Skin epidermis (tissue), 12 donors: Measurements from ENCODE around the gene EMID1.

Source experiments
- H3K27ac ChIP-seq, 21 experiments: fragments of 200-600 bp; sonication (generic) in 11 of 21; one replicate each; pipeline ENCODE4 v1.5.0; 2020; ENCODE audit warnings: mild to moderate bottlenecking in 3 of 21, inconsistent platforms in 2 of 21, moderate library complexity in 2 of 21
- H3K4me3 ChIP-seq, 7 experiments: fragments of 200-600 bp; sonication (generic) in 2 of 7; one replicate each; pipeline ENCODE4 v1.5.0; 2020; ENCODE audit warnings: inconsistent platforms in 2 of 7, mild to moderate bottlenecking in 2 of 7, moderate library complexity in 1 of 7

EMID1 gene

DNA sequence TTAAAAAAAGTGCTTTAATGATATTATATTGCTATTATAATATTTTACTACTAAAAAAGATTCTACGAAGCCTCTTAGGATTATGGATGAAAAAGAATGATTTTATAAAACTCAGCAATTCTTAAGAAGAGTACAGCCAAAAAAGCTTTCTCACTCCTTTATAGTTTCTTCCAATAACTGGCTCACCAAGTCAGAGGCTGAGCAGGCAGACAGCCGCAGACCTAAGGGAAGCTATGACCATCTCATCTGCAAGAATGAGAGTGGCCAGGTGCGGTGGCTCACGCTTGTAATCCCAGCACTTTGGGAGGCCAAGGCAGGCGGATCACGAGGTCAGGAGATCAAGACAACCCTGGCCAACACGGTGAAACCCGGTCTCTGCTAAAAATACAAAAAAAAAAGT, 12.7 kb upstream of the EMID1 start:
- Histone ChIP-seq H3K27ac (no peak overlapping the region), H3K4me3 (no peak overlapping the region)

DNA sequence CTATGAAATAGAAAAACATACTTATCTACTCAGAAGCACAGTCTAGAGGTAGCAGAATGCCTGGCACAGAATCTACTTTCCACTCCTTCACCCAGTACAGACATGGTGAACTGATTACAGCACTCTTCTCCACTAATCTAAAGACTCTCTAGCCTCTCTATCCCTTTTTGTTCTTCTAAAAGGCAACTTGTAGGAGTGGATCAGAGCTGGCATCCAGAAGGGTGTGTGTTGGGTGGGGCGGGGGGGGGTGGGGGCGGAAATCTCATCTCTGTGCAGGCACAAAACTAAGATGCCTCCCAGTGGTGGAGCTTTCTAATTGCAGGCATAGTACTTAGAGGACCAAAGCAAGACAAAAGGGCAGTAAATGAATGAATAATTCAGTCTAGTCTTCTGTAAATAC, 11.5 kb upstream of the EMID1 start:
- Histone ChIP-seq H3K4me3 (no peak overlapping the region), H3K27ac (no peak overlapping the region)

DNA sequence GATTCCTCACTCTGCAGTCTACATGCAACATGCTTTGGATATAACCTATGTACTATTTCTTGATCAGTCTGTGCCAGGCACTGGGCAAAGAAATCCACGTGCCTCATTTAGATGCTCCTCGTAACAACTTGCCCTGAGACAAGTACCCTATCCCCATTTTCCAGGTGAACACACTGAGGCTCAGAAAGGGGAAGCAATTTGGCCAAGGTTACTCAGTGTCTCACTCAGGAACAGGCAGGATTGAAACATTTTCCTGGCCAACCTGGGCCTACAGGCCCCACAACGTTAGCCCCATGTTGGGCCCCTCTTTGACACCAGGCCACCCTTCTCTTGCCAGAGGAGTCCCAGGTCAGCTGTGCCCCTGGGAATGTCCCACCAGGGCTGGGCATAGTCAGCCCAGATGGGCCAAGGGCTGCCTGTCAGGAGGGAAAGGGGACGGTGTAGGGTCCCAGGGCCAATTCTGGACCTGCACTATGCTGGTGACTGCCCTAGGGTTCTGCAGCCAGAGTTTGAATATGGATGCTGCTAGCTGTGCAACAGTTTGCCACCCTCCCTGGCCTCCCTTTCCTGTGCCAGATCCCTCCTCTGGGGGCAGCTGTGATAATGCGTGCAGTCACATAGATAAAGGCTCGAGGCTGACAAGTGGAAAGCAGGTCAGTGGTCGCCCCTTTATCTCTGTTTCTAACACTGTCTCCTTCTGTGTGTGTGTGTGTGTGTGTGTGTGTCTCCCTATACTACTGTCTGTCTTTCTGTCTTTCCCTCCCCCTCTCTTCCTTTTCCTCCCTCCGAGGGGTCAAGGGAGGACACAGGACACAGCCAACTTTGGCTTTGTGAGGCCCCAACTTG, 10.4 kb upstream of the EMID1 start:
- no peak overlapping the region for H3K27ac ChIP-seq
- no peak overlapping the region for H3K4me3 ChIP-seq

DNA sequence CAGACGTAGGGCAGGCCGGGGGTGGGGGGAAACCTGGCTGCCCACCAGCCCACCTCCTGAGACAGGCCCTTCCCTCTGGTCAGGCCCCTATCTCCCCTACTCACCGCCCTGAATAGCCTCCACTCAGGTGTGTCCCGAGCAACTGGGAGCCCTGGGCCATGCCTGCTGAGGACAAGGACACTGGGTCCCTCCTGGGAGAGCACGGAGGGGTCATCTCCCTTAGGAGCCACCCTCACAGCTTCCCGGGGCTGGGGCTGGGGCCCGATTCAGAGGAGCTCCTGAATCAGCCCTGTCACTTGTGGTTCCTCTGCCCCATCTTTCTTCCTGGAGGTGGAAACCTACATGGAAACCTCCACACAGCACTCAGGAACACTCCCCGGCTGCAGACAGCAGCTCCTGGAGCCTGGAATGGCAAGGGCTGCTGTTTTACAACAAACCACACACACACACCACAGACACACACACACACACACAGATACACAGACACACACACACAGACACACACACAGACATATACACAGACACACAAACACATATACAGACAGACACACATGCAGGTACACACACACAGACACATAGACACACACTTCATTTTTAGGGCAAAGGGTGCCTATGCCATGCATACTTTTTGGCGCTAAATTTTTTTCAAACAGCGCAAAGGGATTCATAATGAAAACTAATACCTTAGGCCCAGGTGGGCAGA, 9.6 kb upstream of the EMID1 start:
- Histone ChIP-seq H3K4me3 (no peak overlapping the region), H3K27ac (no peak overlapping the region)

DNA sequence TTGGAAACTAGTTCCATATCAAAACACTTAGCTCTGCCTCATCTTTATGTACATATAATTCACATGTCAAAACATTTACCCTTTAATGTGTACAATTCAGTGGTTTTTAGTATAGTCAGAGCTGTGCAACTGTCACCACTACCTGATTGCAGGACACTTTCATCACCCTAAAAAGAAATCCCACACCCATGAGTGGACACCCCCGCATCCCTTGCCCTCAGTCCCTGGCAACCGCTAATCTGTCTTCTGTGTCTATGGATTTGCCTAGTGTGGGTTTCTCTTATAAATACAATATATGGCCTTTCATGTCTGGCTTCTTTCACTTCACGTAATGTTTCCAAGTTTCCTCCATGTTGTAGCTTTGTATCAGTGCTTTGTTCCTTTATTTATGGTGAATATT, 8.6 kb upstream of the EMID1 start:
- no peak overlapping the region for H3K27ac ChIP-seq

DNA sequence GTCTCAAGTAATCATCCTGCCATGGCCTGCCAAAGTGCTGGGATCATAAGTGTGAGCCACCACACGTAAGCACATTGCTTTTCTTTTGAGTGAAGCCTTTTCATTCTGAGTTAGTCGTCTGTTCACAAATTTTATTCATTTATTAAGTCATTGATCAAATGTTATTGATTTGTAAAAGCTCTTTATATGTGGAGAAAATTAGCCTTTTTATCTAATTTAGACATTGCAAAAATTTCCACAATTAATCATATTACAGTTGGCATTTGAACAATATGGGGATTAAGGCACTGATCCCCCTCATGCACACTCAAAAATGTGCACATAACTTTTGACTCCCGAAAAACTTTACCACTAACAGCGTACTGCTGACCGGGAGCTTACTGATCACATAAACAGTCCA, 7.5 kb upstream of the EMID1 start:
- no peak overlapping the region for H3K4me3 ChIP-seq
- no peak overlapping the region for H3K27ac ChIP-seq

More for the DNA sequence above, 8.6 kb upstream of the EMID1 start:
- H3K4me3 ChIP-seq, result no peak overlapping the region

DNA sequence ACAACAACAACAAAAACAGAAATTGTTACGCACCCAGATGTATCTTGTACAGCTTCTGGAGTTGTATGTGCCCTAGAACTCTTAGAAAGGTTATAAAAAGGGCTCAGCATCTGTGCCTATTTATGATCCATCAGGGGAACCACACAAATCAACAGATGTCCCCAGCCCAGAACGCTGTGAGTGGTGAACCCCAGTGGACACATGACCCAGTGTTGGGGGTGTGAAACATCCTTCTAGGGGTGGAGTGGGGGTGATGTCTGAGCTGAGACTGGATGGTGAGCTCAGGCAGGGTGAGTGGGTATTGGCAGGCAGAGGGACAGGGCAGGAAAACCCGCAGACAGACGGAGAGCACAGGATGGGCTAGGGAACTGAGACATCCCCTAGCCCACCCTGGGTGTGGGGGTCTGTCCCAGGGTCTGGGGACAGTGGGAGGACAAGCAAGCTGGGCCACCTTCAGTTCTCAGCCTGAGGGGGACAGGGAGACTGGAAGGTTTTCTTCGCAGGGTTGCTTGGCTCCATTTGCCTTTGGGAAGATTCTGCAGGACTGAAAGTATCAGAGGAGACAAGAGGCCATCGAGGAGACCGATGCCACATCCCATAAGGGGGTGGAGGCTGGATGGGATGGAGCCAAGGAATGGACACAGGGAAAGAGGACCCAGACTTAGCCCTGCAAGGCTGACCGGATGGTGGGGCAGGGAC, 5.8 kb upstream of the EMID1 start:
- H3K27ac ChIP-seq, result peak overlapping the region in 1 of 21 experiments; percentile 34
- no peak overlapping the region for H3K4me3 ChIP-seq

DNA sequence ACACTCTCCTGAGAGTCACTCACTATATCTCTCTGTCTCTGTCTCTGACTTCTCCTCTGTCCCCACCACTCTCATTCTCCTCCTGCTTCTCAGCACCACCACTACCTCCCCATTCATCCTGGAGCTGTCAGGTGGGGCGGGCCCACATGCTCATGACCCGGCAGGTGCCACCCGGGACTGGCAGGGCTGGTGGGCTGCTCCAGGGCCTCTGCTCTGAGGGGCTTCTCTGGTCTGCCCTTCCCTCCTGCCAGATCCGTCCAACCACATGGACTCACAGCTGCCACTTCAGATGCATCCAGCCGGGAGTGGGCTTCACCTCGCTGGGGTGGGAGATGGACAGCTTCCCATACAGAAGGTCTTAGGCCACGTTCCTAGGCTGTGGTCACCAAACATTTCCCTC, 4.8 kb upstream of the EMID1 start:
- H3K27ac ChIP-seq, result no peak overlapping the region
- no peak overlapping the region for H3K4me3 ChIP-seq

DNA sequence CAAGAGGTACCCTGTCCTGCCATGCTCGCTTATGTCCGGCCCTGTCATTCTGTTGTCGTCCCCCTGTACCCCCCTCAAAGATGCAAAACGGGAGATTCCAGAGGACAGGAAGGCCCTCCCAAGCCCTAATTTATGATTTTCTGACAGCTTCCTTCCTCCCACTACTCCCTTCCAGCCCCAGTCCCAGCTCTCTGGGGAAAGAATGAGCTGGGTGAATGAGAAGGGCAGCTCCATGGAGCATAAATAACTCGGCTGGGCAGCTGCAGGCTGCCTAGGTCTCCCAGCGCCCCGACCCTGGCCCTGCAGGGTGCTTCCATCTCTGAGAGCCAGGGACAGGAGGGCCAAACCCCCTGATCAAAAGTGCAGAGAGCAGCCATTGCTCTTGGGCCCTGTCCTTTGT, 3.9 kb upstream of the EMID1 start:
- H3K27ac ChIP-seq, result peak overlapping the region in 10 of 21 experiments; percentile 0 to 79 (median 42)
- no peak overlapping the region for H3K4me3 ChIP-seq

DNA sequence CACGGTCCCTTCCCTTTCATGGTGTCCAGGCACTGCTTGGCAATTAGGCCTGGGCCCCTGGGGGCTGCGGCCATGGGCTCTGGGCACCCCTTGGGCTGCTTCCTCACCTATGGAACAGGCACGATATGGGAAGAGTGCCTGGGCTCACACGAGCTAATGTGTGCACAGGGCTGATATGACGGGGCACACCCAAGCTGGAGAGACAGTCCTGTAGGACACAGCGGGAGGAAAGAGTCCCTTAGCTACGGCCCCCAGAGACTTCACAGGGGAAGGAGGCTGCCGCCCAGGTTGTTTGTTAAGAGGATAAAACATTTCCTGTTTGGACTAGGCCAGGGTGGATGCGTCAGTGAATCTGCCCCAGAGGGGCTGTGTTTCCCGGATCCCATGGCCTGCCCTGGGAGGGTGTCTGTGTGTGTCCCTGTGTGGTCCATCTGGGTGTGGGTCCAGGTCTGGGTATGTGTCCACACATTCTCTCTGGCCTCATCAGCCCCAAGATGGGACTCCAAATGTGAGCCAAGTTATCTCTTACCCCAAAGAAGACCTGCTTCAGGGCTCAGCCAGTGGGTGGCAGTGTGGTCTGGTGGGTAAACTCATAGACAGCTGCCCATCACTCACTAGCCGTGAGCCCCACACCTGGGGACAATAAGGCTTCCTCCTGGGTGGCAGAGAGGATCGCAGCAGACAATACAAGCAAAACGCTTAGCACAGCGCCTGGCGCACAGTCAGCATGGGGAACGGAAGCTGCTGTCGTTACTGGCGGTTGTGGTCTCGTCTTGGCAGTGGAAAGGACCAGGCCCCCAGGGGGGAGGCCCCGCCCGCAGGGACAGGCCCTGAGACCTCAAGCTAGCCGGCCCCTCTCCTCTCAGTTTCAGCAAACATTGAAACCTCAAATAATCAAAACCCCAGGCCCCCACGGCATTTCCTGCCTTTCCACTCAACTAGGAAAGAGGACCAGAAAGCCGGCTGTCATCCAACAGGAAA, 3.2 kb upstream of the EMID1 start:
- Histone ChIP-seq H3K27ac (peak overlapping the region in 16 of 21 experiments; percentile 0 to 79 (median 37)), H3K4me3 (no peak overlapping the region)

DNA sequence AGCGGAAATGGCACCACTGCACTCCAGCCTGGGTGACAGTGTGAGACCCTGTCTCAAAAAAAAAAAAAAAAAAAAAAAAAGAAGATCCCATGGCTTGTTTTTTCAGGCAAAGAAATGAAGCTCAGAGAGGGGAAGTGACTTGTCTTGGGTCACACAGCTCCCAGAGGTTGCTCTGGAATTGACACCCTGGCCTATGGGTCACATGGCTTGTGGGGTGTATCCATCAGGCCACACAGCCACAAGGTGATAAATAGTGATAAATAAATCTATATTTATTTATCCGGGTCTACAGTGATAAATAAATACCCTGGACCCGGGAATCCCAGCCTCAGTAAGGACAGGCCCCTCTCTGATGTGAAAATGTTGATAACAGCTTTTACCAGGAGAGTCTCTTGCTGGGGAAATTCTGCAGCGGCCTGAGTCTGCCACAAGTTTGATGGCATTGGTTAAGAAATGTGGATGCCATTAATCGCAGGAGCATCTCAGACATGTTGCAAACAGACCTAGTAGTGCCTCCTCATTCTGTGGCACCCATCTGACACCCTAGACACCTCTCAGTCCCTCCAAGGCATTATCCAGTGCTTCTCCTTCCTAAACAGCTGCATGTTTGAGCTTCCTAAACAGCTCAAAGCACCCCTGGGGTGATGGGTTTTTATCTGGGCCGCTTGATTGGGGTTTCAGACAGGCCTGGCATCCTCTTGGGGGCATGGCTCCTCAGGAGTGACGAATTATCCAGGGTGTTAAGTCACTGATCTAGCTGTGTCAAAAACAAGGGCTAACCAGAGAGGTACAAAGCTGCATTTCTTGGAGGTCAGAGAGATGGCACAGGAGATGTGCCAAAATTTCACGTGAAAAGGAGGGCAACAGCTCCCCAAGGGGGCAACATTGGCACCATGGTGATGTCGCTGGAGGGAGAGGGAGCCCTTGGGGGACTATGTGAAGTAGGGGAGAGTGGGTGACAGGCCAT, 1.9 kb upstream of the EMID1 start:
- no peak overlapping the region for H3K4me3 ChIP-seq
- H3K27ac ChIP-seq, result peak overlapping the region in 6 of 21 experiments; percentile 6 to 57 (median 18)

DNA sequence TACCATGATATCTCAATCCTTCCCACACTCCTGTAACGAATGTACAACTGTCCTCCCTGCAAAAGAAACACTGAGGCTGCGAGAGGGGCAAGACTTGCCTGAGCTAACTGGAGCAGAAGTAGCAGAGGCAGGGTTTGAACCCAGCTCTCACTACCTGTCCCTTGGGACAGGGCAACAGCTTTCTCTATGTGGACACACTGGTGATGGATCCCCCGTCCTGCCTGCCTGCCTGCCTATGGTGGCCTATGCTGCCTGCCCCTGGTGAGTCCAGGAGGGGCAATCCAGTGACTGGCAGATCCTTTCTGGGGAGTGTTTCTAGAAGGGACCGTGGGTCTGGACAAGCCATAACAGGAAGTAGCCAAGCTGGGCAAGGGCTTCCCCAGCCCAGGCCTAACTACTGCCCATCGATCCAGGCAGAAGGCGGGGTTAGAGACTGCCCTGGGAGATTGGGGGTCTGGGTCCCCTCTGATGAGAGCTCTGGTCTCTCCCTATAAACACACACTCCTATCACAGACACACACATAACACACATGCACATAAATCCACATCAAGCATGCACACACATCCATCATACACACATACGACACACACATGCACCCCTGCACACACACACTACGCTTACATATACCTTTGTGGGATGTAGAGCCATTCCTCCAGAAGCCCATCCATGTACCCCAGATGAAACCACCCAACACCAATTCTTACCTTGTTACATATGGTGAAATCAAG, 1.1 kb upstream of the EMID1 start:
- Histone ChIP-seq H3K4me3 (no peak overlapping the region), H3K27ac (peak overlapping the region in 5 of 21 experiments; percentile 4 to 57 (median 9))

DNA sequence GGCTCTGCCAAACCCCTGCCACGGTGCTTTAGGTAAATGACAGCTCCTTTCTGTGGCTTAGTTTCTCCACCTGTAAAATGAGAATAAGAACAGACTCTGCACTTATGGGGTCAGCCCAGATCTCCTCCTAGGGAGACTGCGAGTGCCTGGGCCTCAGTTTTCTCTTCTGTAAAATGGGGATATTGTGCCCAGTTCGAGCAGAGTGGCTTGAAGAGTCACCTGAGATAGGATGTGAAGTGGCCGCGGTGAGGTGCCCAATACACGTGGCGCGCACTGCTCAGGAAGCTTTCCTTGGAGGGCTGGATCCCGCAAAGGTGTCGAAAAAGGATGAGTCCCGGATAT, 473 bp upstream of the EMID1 start:
- H3K27ac ChIP-seq, result peak overlapping the region in 8 of 21 experiments; percentile 49 to 71 (median 66)
- H3K4me3 ChIP-seq, result peak overlapping the region in 4 of 7 experiments; percentile 24 to 57 (median 44)

DNA sequence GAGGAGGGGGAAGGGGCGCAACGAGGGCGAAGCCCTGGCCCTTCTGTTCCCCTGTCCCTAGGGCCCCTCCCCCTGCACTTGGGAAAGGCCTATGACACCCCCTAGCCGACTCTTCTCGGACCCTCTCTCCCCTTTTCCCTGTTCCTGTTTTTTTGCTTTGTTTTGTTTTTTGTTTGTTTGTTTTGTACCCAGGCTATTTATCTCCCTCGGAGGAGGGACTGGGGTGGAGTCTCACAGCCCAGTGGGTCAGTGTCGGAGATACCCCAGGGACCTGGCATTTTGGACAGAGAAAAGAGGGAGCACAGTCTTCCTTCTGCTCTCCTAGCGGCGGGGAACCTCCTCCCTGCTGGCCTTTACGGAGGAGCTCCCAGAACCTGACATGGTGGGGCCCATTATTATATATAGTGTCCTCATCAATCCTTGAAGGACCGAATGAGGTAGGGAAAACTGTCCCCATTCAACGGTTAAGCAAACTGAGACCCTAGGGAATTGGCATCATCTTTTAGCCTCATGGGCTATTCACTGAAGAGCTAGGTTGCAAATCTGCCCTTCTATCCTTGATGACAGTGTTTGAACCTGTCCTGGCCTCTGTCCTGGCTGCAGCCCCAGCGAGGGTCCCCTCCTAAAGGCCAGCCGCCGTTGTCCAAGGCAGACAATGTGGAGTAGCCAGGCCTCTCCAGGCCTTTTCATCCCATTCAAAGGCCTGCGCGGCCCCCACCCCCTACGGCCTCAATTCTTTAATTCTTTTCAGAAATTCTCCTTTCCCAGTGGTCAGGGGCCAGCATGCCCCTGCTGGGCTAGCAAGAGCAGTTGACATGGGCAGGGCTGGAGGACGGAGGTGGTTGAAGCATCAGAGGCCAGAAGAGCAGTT, 911 bp downstream of the EMID1 start:
- Histone ChIP-seq H3K4me3 (peak overlapping the region; percentile 29 to 57 (median 41)), H3K27ac (peak overlapping the region in 12 of 21 experiments; percentile 7 to 79 (median 59))

DNA sequence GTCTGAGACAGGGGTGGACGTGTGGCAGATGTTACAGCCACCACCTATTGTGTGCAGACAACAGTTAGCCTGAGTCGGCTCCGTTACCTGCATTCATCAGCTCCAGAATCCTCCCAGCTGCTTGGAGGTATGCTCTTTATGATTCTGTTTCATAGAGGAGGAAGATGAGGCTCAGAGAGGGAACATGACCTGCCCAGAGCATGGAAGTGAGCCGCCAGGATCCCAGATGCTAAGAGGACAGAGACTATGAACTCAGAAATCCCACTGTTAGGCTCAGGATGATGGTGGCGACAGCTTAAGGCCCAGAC, 1.5 kb downstream of the EMID1 start:
- Histone ChIP-seq H3K27ac (peak overlapping the region in 3 of 21 experiments; percentile 10 to 79 (median 68)), H3K4me3 (peak overlapping the region in 1 of 7 experiments; percentile 57)

DNA sequence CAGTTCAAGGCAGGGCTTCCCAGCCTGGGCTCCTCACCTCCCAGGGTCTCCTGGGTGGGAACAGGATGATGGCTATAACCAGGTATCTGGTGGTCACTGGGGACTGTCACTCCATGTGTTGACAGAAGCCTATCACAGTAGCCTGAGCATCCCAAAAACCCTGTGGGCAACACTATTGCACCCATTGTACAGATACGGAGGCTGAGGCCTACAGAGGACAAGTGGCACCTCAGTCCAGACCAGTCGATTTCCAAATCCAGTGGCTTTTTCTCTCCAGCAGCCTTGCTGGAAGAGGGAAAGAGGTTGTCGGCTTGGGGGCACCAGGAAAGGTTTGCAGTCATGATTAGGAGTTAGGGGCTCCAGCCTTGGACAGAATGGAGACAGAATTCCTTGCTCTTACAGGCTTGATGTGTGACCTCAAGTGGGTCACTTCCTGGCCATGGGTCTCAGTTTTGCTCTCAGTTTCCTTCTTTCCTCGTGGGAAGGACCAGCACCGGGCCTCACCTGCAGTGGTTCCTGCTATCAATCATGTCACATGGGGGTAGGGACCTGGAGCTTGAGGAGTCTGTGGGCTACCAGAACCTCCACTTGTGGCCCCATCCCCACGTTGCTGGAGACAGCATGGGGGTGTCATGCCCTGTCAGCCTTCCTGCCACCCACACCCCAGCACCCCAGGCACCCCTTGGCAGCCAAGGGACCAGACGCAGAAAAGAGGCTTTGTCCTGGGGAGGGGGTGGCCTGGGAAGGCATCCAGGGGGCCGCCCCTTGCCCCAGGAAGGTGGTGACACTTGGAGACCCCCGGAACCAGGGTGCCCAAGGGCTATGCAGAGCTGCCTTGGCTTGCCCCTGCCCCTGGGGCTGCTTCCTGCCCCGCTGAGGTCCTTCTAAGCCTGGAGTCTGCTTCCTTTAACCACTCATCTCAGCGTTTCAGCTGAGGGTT, 2.1 kb downstream of the EMID1 start:
- H3K27ac ChIP-seq, result peak overlapping the region in 1 of 21 experiments; percentile 10
- no peak overlapping the region for H3K4me3 ChIP-seq
